GM12873 (cell line): ENCODE results near the gene PCBP4.

Source experiments
- TF ChIP-seq, protein P1 (sequence below): IDR thresholded peaks from 2 replicates; pipeline ENCODE4 v1.5.1; 2012; ENCODE audit warnings: low read depth, mild to moderate bottlenecking, moderate library complexity, low read length, control low read depth; ENCODE audit not compliant: insufficient read depth; ENCODE audit errors: missing control alignments

Gene PCBP4

DNA sequence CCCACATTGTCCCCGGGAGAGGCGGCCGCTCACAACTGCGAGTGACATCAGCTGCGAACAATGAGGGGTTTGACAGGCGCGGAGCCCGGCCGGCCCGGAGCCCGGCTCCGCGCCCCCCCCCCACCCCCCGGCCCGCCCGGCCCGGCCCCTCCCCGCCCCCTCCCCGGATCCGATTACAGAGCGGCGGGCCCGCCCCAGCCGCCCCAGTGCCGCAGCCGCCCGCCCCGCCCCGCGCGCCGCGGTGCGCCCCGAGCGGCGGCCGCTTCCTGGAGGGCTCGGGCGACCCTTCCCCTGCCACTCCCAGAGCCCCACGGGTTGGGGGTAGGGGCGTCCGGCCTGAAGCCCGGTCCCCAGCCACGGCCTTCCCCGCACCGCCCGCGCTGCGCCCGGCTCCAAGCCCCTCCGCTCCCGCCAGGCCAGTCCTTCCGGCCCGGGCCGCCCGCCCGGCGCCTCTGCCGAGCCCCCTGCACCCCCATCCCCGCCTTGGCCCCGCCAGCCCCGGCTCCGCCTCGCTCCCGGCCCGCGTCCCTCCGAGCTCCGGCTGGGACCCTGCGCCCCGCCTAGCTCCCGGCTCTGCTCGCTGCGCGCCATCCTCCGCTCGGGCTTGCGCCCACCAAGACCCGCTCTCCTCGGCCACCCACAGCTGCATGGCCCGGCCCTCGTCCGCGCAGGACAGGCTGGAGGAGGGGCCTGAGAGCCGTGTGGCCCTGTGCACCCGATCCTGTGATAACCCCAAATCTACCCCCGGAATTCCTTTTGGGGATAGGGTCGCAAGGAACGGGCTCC lies at the start of gene PCBP4:
PCBP4 (minus strand) TSS at position 71 of the 786 bp plus-strand sequence. CDS start 6,214 bp downstream, outside the sequence.
- TF ChIP-seq, protein P1, sequence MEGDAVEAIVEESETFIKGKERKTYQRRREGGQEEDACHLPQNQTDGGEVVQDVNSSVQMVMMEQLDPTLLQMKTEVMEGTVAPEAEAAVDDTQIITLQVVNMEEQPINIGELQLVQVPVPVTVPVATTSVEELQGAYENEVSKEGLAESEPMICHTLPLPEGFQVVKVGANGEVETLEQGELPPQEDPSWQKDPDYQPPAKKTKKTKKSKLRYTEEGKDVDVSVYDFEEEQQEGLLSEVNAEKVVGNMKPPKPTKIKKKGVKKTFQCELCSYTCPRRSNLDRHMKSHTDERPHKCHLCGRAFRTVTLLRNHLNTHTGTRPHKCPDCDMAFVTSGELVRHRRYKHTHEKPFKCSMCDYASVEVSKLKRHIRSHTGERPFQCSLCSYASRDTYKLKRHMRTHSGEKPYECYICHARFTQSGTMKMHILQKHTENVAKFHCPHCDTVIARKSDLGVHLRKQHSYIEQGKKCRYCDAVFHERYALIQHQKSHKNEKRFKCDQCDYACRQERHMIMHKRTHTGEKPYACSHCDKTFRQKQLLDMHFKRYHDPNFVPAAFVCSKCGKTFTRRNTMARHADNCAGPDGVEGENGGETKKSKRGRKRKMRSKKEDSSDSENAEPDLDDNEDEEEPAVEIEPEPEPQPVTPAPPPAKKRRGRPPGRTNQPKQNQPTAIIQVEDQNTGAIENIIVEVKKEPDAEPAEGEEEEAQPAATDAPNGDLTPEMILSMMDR: no peak

DNA sequence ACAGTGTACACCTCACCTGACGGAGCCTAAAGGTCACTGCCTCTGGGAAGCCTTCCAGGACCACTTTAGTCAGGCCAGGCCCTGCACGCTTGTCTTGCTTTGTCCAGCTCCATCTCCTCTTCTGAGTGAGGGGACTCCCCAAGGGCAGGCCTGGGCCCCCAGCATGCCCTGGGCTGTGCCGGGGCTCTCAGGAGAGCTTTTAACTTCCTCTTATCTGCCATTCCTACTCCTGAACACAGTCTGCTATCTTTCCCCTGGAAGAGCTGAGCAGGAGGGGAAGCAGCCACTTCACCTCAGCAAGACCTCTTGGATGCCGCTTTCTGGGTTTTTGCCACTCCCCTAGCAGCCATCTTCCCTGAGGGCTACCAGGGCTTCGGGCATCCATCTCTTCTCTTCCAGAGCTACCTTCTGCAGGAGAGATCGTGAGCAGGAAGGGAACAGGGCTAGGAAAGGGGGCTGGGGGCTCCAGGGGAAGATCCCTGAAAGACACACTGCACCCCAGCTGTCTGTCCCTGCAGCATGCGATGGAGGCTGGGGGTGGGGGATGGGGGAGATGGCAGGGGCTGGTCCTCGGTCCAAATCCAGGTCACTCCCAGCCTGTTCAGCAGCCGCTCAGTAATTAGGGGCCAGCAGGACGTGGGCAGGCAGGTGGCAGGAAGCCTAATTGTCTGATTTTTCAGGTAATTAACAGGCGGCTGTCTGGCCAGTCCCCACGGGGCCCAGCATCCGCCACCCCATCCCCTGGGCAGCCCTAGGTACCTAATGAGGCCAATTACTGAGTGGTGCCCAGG lies 48.4 kb upstream of the PCBP4 start:
- TF ChIP-seq, protein P1: no peak

DNA sequence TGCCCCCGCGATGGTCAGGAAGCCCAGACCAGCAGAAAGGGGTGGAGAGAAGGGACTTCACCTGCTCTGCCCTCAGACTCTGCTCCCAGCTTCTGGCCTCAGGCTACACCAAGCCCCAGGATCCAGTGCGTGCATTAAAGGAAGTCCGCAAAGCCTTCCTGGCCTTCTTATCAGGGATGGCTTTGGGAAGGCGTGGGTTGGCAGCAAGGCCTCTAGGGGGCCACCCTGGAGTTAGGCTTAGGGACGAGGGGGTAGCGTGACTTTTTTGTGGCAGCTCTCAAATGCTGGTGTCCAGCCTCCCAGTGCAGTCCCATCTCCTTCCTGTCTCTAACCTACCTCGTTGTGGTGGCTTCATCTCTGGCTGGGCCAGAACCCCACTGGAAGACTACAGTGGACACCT lies 47.4 kb upstream of the PCBP4 start:
- TF ChIP-seq, protein P1: peak; percentile 27

DNA sequence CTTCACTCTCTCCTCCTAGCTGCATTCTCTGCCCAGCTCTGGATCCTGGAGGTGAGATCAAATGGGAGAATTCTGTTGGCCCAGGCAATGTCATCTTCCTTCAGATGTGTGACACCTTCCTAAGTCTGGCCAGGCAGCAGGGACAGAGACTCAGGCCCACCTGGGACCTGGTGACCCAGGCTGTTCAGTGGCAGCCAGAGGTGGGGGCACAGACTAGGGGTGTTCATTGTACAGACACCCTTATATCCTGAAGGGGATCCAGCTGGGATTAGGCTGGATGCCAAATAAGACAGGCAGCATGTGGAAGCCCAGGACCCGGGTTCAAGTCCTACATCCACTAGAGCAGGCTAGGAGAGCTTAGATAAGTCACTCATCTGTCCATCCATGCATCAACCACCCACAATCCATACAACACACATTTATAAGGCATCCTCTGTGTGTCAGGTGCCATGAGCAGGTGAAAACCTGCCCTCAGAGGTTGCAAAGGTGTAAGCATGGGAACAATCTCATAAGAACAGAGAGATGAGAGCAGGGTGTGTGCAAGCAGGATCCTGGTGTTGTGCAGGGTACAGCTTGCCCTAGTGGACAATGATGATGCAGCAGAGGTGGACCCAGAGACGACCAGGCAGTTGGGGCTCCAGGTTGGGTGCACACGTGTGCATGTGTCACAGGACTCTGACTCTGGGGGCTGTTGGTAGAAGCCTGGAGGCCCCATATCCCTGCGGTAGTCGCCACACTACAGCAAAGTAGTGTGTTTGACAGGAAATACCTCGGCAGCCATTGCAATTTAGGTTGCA lies 46.7 kb upstream of the PCBP4 start:
- TF ChIP-seq, protein P1: peak; percentile 22

DNA sequence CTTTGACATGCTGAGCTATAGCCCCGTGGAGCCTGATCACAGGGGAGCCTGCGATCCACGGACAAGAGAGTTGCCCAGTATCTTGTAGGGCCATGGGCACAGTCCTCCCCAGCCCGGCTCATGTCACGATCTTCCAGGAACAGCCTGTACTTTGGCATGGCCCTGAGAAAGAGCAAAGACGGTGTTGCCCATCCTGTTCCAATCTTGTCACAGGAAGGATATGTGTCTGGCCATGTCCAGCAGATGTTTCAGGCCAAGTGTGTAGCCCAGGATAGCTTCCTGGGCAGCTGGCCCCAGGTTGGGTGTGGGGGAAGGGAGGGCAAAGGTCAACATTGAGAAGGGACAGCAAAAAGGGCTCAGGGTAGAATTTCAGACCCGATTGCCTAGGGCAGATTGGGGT lies 45.4 kb upstream of the PCBP4 start:
- TF ChIP-seq, protein P1: no peak

DNA sequence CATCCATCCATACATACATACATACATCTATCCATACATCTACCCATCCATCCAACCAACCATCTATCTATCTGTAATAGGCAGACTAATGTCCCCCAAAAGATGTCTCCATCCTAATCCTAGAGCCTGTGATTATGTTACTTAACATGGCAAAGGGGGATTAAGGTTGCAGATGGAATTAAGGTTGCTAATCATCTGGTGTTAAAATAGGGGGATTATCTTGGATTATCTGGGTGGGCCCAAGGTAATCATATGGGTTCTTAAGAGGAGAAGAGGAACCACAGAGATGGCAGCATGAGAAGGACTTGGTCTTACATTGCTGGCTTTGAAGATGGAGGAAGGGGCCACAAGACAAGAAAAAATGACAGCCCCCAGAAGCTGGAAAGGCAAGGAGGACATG lies 43.2 kb upstream of the PCBP4 start:
- TF ChIP-seq, protein P1: no peak
